Ovary (tissue), 9 donors: ENCODE measurements around the gene LHX3. TPM values are rescaled to one million over a fixed set of nuclear protein-coding genes. Genes with fewer than 3 reads are reported as not detected.

Source experiments
- DNase-seq, 5 donors: peaks; one replicate each; pipeline ENCODE4 v3.0.0-alpha.2; 2019 to 2020
- H3K27ac ChIP-seq, 2 donors: fragments of 200-600 bp; one replicate each; pipeline versions ENCODE4 v1.5.1 to v1.8.0; 2019 to 2022
- H3K27me3 ChIP-seq: fragments of 200-600 bp; one replicate; pipeline ENCODE4 v1.8.0; 2022
- H3K36me3 ChIP-seq: fragments of 200-600 bp; sonication (generic); one replicate; pipeline ENCODE4 v1.5.1; 2019
- H3K4me1 ChIP-seq: one replicate; pipeline ENCODE4 v1.8.1; 2013; ENCODE audit warnings: mild to moderate bottlenecking, moderate library complexity; ENCODE audit not compliant: insufficient read depth
- H3K4me3 ChIP-seq: fragments of 200-600 bp; sonication (generic); one replicate; pipeline ENCODE4 v1.5.1; 2017
- H3K9me3 ChIP-seq, 2 donors: fragments of 200-600 bp in 1 of 2; sonication (generic) in 1 of 2; one replicate each; pipeline versions ENCODE4 v1.5.1 to v1.8.1; 2013 to 2019; ENCODE audit warnings: mild to moderate bottlenecking in 1 of 2, moderate library complexity in 1 of 2
- CTCF ChIP-seq, 3 donors: fragments of 450-650 bp in 2 of 3; fragments of 200-600 bp in 1 of 3; IDR thresholded peaks; one replicate each; pipeline versions ENCODE4 v1.5.1 to v1.8.0; 2016 to 2022; ENCODE audit warnings: antibody characterized with exemption in 3 of 3, mild to moderate bottlenecking in 1 of 3
- EP300 ChIP-seq: sonication (generic); formaldehyde crosslinking; IDR thresholded peaks from one replicate; pipeline ENCODE4 v1.6.1; 2017; ENCODE audit warnings: antibody characterized with exemption
- POLR2A ChIP-seq: fragments of 450-650 bp; IDR thresholded peaks from one replicate; pipeline ENCODE4 v1.6.1; 2017; ENCODE audit warnings: antibody characterized with exemption, mild to moderate bottlenecking, moderate library complexity
- WGBS, 3 donors: extraction: QIAGEN DNeasy Blood & Tissue Kit in 1 of 3; methylation state at CpG; one replicate each; pipeline versions ENCODE4 v1.1.5 to v1.1.7; 2013 to 2017; 5-methylcytosine and 5-hydroxymethylcytosine counted together
- intact Hi-C, 4 donors: fragments of 100-400 bp; cut with DNase I; formaldehyde crosslinking; loops; one replicate each; pipeline versions ENCODE4 v1.11.0 to v1.15.1; 2022 to 2023
- polyA plus RNA-seq, 2 donors: library from polyadenylated mRNA; stranded (reverse); fragments of 200-250 nt in 1 of 2; fragments of 350-450 nt in 1 of 2; fragmentation: Illumina TruSeq in 1 of 2; extraction: RNeasy Lipid Tissue Mini Kit (QIAGEN cat#74804) in 1 of 2; gene quantifications; one replicate each; pipeline ENCODE4 v1.2.3, GENCODE V29; 2013 to 2014
- total RNA-seq, 7 donors: library from RNA; depleted of rRNA in 2 of 7; stranded (reverse); fragments of >200 nt in 2 of 7; fragmentation: NEBNext Ultra II Directional in 3 of 7; extraction: Animal tissue kit (Norgen Biotek cat#: 25700) in 3 of 7; gene quantifications; one replicate each; pipeline versions ENCODE4 v1.1.0 to v1.2.4, GENCODE V29; 2016 to 2023
- donor health status: DM: no; HTN: no; CAD: no; lungs with moderate emphysema.
- donor health status: DM: no; HTN: no; CAD: no.
- donor health status: Bipolar disorder and iron deficiency.
- donor health status: DM: yes; HTN: yes; CAD: no.
- donor health status: DM: no; HTN: no; CAD: no.
- donor health status: DM: yes; HTN: yes; CAD: no.

LHX3 gene
- total and polyA plus RNA-seq, 9 donors, result not detected

GRCh38 chr9:136185596-136186366, 19.1 kb downstream of the LHX3 start:
- H3K36me3 ChIP-seq, result no peaks in the 10 kb centered on the region
- intact Hi-C loops, result no loop called here
- TF ChIP-seq POLR2A (no peak), EP300 (no peak), CTCF (IDR thresholded peaks at IDR 0.05) (no peak)
- 65 to 67% (median 65%) methylated on average over 29 to 32 of the region's 32 CpGs for WGBS, 3 donors
- no peaks in the 10 kb centered on the region for H3K4me1 ChIP-seq
- H3K27ac ChIP-seq, result no peak overlapping the region
- no peaks in the 10 kb centered on the region for H3K27me3 ChIP-seq
- H3K4me3 ChIP-seq, result no peak overlapping the region
- no peak for DNase-seq
- no peaks in the 10 kb centered on the region for H3K9me3 ChIP-seq

- Histone ChIP-seq H3K9me3 (no peaks in the 10 kb centered on the region), H3K27ac (no peak overlapping the region), H3K27me3 (no peaks in the 10 kb centered on the region), H3K36me3 (no peaks in the 10 kb centered on the region), H3K4me3 (no peak overlapping the region), H3K4me1 (no peaks in the 10 kb centered on the region)
- intact Hi-C loops, result no loop called here
- DNase-seq, result no peak
- TF ChIP-seq EP300 (no peak), CTCF (IDR thresholded peaks at IDR 0.05) (no peak), POLR2A (no peak)
- WGBS, 3 donors, result 35 to 57% (median 35%) methylated on average over 19 of the region's 19 CpGs
Observed at GRCh38 chr9:136185066-136185465, 19.9 kb downstream of the LHX3 start.

- 77 to 88% (median 78%) methylated on average over 15 to 18 of the region's 18 CpGs for WGBS, 3 donors
- TF ChIP-seq EP300 (no peak), CTCF (IDR thresholded peaks at IDR 0.05) (no peak), POLR2A (no peak)
- H3K4me3 ChIP-seq, result no peak overlapping the region
- intact Hi-C loops, result no loop called here
- no peaks in the 10 kb centered on the region for H3K9me3 ChIP-seq
- no peaks in the 10 kb centered on the region for H3K36me3 ChIP-seq
- no peaks in the 10 kb centered on the region for H3K4me1 ChIP-seq
- no peak for DNase-seq
- no peaks in the 10 kb centered on the region for H3K27me3 ChIP-seq
- H3K27ac ChIP-seq, result no peak overlapping the region
Observed at GRCh38 chr9:136182850-136183422, 22.0 kb downstream of the LHX3 start.

GRCh38 chr9:136182420-136182787, 22.5 kb downstream of the LHX3 start:
- Histone ChIP-seq H3K36me3 (no peaks in the 10 kb centered on the region), H3K27me3 (no peaks in the 10 kb centered on the region), H3K9me3 (no peaks in the 10 kb centered on the region), H3K4me1 (no peaks in the 10 kb centered on the region), H3K4me3 (no peak overlapping the region), H3K27ac (no peak overlapping the region)
- intact Hi-C loops, result no loop called here
- TF ChIP-seq POLR2A, result no peak
- TF ChIP-seq EP300, result no peak
- TF ChIP-seq CTCF (IDR thresholded peaks at IDR 0.05), result no peak
- no peak for DNase-seq
- WGBS, 3 donors, result 67 to 77% (median 70%) methylated on average over 14 of the region's 14 CpGs
